Measurements from ENCODE around the gene ALPK3.

DNA sequence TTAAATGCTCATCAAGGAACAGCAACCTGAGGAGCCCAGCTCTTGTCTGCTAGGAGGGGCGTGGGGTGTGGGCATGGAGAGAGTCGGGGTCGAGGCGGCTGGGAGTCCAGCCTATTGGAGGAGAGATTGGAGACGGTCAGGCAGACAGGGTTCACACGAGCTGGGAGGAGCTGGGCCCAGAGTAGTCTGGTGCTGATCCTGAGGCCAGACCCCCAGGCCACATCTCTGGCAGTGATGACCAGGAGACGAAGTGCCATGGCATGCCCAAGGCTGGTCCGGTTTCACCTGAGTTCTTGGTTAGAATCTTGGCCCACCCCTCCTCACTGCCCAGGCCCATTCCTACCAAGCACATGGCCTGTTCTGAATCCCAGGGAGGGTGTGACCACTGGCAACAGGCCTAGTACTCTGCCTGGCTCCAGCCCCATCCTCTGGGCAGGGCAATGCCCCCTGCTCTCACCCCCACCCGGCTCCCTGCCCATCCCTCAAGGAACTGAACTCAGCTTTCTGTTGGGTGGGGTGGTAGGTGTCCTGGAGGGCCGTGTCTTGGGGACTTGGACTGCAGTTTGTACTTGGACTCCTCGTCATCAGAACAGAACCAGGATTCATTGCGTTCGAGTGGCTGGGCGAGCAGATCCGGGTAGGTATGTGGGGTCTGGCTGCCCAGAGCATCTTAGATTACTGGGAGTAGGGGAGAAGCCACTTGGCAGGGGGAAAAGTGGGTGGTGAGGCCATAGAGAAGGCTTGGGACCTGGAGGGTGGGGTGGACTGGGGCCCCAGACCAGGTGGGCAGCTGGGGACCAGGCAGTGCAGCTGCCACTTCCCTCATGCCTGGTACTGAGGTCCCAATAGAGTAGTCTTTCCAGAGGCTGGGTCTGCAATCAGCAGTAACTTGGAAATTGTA, 88.1 kb downstream of the ALPK3 start:
- no peak for TF ChIP-seq CTCF (conservative IDR thresholded peaks at IDR 0.05; ENCODE audit: low read depth in 2 of 2)
- no peak for TF ChIP-seq POLR2AphosphoS5 (IDR thresholded peaks at IDR 0.05; ENCODE audit: low read depth)
- no peak for TF ChIP-seq EZH2phosphoT487 (IDR thresholded peaks at IDR 0.05; ENCODE audit: unreplicated experiment)
- TF ChIP-seq EZH2 (IDR thresholded peaks at IDR 0.05; ENCODE audit: low read depth, unreplicated experiment), result no peak
- TF ChIP-seq, protein P1, sequence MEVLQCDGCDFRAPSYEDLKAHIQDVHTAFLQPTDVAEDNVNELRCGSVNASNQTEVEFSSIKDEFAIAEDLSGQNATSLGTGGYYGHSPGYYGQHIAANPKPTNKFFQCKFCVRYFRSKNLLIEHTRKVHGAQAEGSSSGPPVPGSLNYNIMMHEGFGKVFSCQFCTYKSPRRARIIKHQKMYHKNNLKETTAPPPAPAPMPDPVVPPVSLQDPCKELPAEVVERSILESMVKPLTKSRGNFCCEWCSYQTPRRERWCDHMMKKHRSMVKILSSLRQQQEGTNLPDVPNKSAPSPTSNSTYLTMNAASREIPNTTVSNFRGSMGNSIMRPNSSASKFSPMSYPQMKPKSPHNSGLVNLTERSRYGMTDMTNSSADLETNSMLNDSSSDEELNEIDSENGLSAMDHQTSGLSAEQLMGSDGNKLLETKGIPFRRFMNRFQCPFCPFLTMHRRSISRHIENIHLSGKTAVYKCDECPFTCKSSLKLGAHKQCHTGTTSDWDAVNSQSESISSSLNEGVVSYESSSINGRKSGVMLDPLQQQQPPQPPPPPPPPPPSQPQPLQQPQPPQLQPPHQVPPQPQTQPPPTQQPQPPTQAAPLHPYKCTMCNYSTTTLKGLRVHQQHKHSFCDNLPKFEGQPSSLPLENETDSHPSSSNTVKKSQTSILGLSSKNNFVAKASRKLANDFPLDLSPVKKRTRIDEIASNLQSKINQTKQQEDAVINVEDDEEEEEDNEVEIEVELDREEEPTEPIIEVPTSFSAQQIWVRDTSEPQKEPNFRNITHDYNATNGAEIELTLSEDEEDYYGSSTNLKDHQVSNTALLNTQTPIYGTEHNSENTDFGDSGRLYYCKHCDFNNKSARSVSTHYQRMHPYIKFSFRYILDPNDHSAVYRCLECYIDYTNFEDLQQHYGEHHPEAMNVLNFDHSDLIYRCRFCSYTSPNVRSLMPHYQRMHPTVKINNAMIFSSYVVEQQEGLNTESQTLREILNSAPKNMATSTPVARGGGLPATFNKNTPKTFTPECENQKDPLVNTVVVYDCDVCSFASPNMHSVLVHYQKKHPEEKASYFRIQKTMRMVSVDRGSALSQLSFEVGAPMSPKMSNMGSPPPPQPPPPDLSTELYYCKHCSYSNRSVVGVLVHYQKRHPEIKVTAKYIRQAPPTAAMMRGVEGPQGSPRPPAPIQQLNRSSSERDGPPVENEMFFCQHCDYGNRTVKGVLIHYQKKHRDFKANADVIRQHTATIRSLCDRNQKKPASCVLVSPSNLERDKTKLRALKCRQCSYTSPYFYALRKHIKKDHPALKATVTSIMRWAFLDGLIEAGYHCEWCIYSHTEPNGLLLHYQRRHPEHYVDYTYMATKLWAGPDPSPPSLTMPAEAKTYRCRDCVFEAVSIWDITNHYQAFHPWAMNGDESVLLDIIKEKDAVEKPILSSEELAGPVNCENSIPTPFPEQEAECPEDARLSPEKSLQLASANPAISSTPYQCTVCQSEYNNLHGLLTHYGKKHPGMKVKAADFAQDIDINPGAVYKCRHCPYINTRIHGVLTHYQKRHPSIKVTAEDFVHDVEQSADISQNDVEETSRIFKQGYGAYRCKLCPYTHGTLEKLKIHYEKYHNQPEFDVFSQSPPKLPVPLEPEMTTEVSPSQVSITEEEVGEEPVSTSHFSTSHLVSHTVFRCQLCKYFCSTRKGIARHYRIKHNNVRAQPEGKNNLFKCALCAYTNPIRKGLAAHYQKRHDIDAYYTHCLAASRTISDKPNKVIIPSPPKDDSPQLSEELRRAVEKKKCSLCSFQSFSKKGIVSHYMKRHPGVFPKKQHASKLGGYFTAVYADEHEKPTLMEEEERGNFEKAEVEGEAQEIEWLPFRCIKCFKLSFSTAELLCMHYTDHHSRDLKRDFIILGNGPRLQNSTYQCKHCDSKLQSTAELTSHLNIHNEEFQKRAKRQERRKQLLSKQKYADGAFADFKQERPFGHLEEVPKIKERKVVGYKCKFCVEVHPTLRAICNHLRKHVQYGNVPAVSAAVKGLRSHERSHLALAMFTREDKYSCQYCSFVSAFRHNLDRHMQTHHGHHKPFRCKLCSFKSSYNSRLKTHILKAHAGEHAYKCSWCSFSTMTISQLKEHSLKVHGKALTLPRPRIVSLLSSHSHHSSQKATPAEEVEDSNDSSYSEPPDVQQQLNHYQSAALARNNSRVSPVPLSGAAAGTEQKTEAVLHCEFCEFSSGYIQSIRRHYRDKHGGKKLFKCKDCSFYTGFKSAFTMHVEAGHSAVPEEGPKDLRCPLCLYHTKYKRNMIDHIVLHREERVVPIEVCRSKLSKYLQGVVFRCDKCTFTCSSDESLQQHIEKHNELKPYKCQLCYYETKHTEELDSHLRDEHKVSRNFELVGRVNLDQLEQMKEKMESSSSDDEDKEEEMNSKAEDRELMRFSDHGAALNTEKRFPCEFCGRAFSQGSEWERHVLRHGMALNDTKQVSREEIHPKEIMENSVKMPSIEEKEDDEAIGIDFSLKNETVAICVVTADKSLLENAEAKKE (CRISPR knock-in tag; IDR thresholded peaks at IDR 0.05), result no peak
- TF ChIP-seq REST (IDR thresholded peaks at IDR 0.05; ENCODE audit: unreplicated experiment), result no peak
- no peak for TF ChIP-seq JUNB (IDR thresholded peaks at IDR 0.05; ENCODE audit: unreplicated experiment)
- TF ChIP-seq, protein P2, sequence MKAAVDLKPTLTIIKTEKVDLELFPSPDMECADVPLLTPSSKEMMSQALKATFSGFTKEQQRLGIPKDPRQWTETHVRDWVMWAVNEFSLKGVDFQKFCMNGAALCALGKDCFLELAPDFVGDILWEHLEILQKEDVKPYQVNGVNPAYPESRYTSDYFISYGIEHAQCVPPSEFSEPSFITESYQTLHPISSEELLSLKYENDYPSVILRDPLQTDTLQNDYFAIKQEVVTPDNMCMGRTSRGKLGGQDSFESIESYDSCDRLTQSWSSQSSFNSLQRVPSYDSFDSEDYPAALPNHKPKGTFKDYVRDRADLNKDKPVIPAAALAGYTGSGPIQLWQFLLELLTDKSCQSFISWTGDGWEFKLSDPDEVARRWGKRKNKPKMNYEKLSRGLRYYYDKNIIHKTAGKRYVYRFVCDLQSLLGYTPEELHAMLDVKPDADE (IDR thresholded peaks at IDR 0.05), result no peak
- no peak for TF ChIP-seq ZNF331 (CRISPR knock-in tag; IDR thresholded peaks at IDR 0.05; ENCODE audit: low read depth)
- no peak for TF ChIP-seq STAT1 (IDR thresholded peaks at IDR 0.05; ENCODE audit: unreplicated experiment)

Measured in GM23338 (cell line).